Hepatocyte (in vitro differentiated cells): ENCODE results near the gene DEGS2.

ENCODE experiments used
- CTCF ChIP-seq: fragments of 200-600 bp; sonication (generic); IDR thresholded peaks from 2 replicates; pipeline ENCODE4 v1.5.1; 2016; ENCODE audit warnings: antibody characterized with exemption, mild to moderate bottlenecking; ENCODE audit not compliant: poor library complexity
- EZH2phosphoT487 ChIP-seq: fragments of 200-600 bp; sonication (generic); IDR thresholded peaks from one replicate; pipeline ENCODE4 v1.6.1; 2018; ENCODE audit warnings: antibody characterized with exemption, mild to moderate bottlenecking, low read depth, moderate library complexity; ENCODE audit not compliant: unreplicated experiment, severe bottlenecking

- TF ChIP-seq CTCF (no peak), EZH2phosphoT487 (no peak)
Observed at GRCh38 chr14:100131181-100131580, 28.3 kb downstream of the DEGS2 start.
